AG09319 (cell line): ENCODE data around the gene NUDT1.

Experiments used
- DNase-seq: peaks from one replicate; pipeline ENCODE4 v3.0.0-alpha.2; 2010; ENCODE audit warnings: low read depth; ENCODE audit errors: extremely low read depth
- TF ChIP-seq, protein P1 (sequence below): IDR thresholded peaks from 2 replicates; pipeline ENCODE4 v1.5.1; 2011; ENCODE audit warnings: low read depth, mild to moderate bottlenecking, inconsistent platforms, low read length, moderate library complexity

NUDT1 gene

DNA sequence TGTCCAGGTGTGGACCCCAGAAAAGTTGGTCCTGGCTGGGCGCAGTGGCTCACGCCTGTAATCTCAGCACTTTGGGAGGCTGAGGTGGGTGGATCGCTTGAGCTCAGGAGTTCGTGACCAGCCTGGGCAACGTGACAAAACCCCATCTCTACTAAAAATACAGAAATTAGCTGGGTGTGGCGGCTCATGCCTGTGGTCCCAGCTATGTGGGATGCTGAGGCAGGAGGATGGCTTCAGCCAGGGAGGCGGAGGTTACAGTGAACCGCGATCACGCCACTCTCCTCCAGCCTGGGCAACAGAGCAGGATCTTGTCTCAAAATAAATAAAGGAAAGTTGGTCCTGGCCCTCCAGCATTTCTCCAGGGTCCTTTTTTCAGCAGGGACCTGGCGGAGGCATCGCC lies 1.4 kb downstream of the NUDT1 start:
- no peak for DNase-seq

DNA sequence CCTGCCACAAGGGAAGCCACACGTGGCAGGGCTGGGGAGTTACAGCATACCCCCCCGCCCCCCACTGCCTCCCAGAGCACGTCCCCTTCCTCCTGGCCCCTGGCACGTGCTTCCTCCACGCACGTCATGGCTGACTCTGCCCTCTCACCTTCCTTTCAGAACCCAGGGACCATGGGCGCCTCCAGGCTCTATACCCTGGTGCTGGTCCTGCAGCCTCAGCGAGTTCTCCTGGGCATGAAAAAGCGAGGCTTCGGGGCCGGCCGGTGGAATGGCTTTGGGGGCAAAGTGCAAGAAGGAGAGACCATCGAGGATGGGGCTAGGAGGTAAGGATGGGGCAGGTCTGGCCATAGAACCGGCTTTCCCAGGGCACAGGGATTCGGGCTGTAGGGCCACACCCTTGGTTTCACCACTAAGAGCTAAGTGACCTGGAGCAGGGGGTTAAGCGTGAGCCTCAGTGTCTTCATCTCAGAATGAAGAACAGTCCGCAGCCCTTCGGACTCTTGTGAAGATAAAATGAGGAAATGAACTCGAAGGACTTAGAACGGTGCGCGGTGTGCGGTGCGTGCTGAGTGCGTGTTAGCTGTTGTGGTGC lies 2.5 kb downstream of the NUDT1 start:
- TF ChIP-seq, protein P1, sequence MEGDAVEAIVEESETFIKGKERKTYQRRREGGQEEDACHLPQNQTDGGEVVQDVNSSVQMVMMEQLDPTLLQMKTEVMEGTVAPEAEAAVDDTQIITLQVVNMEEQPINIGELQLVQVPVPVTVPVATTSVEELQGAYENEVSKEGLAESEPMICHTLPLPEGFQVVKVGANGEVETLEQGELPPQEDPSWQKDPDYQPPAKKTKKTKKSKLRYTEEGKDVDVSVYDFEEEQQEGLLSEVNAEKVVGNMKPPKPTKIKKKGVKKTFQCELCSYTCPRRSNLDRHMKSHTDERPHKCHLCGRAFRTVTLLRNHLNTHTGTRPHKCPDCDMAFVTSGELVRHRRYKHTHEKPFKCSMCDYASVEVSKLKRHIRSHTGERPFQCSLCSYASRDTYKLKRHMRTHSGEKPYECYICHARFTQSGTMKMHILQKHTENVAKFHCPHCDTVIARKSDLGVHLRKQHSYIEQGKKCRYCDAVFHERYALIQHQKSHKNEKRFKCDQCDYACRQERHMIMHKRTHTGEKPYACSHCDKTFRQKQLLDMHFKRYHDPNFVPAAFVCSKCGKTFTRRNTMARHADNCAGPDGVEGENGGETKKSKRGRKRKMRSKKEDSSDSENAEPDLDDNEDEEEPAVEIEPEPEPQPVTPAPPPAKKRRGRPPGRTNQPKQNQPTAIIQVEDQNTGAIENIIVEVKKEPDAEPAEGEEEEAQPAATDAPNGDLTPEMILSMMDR: no peak
- DNase-seq: no peak

More for the DNA sequence above, 1.4 kb downstream of the NUDT1 start:
- TF ChIP-seq, protein P1: no peak

DNA sequence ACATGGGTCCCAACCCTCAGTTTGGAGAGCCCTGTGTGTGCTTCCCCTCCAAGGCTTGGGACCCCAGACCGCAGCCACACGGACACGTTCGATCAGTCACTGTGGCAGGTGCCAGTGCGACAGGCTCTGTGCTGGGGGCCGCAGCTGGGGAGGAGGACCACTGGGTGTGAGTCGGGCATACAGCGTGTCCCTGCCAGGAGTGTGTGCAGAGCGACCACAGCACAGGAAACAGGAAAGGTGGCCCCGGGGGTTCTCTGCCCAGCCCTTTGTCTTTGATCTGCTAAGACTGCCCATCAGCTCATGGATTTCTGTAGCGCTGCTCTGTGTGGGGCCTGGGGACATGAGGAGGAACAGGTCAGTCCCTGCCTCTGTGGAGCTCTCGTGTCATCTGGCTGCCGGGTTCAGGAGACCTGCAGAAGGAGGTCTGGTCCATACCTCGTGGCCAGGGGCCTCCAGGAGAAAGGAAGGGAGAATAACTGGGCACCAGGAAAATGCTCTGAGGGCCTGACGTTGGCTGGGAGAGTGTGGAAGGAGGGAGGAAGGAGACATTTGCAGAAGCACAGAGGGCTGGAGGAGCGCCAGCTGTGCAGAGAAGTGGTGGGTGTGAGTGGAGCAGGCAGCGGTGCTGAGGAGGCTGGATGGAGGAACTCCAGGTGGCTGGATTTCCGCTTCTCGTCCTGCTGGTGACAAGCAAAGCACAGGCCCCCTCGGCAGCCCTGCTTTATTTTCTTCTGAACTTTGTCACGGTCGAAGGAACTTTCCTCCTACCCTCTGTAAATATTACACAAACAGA lies 4.1 kb downstream of the NUDT1 start:
- TF ChIP-seq, protein P1: no peak
- DNase-seq: no peak

DNA sequence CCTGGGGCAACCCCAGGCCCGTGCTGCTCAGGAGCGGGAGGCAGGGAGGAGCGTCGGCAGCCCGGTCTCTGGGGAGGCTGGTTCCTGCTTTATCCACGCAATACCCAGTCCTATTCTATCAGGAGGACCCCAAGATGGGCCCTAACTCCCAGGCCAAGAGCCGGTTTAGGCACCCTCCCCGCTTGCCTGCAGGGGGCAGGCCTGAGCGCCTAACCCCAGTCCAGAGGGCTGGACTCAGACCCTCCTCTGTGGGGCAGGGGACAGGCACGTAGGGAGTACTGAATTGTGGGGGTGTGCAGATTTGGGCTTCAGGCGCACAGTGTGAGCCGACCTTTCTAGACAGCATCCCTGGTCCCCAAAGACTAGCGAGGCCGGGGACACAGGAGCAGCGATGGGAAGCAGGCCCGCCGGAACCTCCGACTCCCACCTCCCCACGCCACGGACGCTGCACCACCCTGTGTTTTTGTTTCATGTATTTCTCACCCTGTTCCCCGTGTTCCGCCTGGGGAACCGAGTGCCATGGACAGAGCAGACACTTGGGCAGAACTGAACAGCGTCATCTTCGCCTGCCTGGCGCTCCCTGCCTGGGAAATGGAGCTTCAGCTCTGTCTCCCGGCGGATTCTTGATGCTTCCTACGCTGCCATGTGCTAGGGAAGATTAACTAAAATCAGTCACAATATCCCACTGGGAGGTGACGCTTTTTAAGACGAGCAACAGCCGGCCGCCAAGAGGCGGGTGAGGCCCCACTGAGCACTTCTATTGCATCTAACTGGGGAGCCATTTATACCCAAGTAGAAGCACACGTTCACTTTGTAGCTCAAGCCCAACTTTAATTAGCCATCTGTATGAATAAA lies 5.3 kb downstream of the NUDT1 start:
- TF ChIP-seq, protein P1: peak; percentile 75
- no peak for DNase-seq

DNA sequence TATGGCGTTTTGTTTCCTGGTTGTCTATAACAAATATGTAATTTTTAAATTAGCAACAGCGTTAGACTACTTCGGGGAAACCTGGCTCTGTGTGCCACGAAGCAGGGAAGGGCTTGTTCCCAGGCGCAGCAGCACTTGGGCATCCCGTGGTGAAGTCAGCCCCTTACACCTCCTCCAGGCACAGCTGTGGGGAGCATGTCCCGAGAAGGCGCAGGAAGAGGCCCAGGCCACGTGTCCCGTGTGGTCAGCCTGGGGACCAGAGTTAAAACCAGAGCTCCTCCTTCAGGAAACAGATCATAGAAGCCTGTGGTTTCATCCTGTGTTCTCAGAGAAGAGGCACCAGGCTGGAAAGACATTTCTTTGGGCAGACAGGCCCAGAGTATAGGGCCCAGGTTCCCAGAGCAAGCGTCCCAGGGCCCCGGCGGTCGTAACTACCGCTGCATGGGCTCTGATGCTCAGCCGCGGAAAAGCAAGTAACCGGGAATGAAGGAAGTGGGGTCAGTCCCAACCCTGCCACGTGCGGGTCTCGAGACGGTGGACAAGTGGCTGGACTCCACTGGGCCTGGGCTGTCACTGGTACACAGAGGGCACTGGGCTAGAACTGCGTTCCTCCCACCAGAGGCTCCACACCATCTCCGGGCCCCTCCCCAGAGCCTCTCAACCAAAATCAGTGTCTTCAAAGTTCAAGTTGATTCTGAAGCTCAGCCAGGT lies 7.1 kb downstream of the NUDT1 start:
- TF ChIP-seq, protein P1: peak; percentile 26

DNA sequence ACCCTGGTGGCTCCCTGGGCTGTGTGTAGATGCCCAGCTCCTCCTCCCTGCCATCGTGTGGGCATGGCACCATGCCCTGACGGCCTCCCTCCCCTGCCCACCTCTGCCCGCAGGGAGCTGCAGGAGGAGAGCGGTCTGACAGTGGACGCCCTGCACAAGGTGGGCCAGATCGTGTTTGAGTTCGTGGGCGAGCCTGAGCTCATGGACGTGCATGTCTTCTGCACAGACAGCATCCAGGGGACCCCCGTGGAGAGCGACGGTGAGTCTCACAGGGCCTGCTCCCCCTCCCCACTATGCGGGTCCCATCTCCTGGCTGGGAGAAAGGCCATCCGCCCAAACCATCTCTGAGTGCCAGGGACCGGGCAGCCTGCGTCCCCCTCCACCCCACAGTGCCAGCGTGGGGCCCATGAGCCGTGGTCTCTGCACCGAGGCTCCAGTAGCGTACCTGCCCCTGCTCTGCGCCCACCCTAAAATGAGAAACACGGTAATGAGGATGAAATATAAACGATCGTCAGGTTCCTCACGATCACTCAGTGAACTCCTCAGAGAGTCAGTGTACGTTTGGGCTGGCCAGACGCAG lies 7.8 kb downstream of the NUDT1 start:
- no peak for DNase-seq
- TF ChIP-seq, protein P1: no peak

More for the DNA sequence above, 7.1 kb downstream of the NUDT1 start:
- DNase-seq: peak; percentile 93
